ENCODE measurements around the gene DIRAS1. TPM values are rescaled to one million over a fixed set of nuclear protein-coding genes. Genes with fewer than 3 reads are reported as not detected.

The DIRAS1 gene
- total RNA-seq, 1 experiment from 2014 or later = 25.0 TPM

DNA sequence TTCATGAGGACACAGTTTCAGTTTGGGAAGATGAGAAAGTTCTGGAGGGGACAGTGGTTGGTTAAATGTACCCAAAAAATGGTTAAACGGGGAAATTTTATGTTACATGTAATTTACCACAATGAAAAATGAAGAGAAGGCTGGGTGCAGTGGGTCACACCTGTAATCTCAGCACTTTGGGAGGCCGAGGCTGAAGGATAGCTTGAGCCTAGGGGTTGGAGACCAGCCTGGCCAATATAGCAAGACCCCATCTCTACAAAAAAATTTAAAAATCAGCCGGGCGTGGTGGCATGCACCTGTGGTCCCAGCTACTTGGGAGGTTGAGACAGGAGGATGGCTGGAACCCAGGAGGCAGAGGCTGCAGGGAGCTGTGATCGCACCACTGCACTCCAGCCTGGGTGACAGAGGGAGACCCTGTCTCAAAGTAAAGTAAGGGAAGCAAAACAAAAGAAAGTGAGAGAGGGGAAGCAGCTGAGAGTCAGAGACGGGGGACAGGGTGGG lies 35.9 kb downstream of the DIRAS1 start:
- H3K4me3 Mint-ChIP-seq = no peak overlapping the region
- ChIA-PET CTCF (no interaction called here), POLR2A (no interaction called here)
- H3K36me3 Mint-ChIP-seq = peaks cover 5% of the 10 kb centered on the region; the same call in 1 of the 2 replicates
- TF ChIP-seq NR2C2 (CRISPR knock-in tag; IDR thresholded peaks at IDR 0.05) (no peak), NR1H2 (CRISPR knock-in tag; IDR thresholded peaks at IDR 0.05) (no peak)
- TF ChIP-seq, protein P1, sequence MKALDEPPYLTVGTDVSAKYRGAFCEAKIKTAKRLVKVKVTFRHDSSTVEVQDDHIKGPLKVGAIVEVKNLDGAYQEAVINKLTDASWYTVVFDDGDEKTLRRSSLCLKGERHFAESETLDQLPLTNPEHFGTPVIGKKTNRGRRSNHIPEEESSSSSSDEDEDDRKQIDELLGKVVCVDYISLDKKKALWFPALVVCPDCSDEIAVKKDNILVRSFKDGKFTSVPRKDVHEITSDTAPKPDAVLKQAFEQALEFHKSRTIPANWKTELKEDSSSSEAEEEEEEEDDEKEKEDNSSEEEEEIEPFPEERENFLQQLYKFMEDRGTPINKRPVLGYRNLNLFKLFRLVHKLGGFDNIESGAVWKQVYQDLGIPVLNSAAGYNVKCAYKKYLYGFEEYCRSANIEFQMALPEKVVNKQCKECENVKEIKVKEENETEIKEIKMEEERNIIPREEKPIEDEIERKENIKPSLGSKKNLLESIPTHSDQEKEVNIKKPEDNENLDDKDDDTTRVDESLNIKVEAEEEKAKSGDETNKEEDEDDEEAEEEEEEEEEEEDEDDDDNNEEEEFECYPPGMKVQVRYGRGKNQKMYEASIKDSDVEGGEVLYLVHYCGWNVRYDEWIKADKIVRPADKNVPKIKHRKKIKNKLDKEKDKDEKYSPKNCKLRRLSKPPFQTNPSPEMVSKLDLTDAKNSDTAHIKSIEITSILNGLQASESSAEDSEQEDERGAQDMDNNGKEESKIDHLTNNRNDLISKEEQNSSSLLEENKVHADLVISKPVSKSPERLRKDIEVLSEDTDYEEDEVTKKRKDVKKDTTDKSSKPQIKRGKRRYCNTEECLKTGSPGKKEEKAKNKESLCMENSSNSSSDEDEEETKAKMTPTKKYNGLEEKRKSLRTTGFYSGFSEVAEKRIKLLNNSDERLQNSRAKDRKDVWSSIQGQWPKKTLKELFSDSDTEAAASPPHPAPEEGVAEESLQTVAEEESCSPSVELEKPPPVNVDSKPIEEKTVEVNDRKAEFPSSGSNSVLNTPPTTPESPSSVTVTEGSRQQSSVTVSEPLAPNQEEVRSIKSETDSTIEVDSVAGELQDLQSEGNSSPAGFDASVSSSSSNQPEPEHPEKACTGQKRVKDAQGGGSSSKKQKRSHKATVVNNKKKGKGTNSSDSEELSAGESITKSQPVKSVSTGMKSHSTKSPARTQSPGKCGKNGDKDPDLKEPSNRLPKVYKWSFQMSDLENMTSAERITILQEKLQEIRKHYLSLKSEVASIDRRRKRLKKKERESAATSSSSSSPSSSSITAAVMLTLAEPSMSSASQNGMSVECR (CRISPR knock-in tag; IDR thresholded peaks at IDR 0.05; ENCODE audit: borderline replicate concordance) = no peak
- TF ChIP-seq, protein P2, sequence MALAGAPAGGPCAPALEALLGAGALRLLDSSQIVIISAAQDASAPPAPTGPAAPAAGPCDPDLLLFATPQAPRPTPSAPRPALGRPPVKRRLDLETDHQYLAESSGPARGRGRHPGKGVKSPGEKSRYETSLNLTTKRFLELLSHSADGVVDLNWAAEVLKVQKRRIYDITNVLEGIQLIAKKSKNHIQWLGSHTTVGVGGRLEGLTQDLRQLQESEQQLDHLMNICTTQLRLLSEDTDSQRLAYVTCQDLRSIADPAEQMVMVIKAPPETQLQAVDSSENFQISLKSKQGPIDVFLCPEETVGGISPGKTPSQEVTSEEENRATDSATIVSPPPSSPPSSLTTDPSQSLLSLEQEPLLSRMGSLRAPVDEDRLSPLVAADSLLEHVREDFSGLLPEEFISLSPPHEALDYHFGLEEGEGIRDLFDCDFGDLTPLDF (CRISPR knock-in tag; IDR thresholded peaks at IDR 0.05) = no peak
- TF ChIP-seq, protein P3, sequence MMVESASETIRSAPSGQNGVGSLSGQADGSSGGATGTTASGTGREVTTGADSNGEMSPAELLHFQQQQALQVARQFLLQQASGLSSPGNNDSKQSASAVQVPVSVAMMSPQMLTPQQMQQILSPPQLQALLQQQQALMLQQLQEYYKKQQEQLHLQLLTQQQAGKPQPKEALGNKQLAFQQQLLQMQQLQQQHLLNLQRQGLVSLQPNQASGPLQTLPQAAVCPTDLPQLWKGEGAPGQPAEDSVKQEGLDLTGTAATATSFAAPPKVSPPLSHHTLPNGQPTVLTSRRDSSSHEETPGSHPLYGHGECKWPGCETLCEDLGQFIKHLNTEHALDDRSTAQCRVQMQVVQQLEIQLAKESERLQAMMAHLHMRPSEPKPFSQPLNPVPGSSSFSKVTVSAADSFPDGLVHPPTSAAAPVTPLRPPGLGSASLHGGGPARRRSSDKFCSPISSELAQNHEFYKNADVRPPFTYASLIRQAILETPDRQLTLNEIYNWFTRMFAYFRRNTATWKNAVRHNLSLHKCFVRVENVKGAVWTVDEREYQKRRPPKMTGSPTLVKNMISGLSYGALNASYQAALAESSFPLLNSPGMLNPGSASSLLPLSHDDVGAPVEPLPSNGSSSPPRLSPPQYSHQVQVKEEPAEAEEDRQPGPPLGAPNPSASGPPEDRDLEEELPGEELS (CRISPR knock-in tag; IDR thresholded peaks at IDR 0.05) = no peak
- ATAC-seq (no peak), DNase-seq (ENCODE audit: low spot score) (no peak)
- H3K27me3 Mint-ChIP-seq (ENCODE audit: low read depth) = no peaks in the 10 kb centered on the region
- H3K9me3 Mint-ChIP-seq = peaks cover 3% of the 10 kb centered on the region; the same call in 1 of the 2 replicates
- H3K4me1 Mint-ChIP-seq = no peaks in the 10 kb centered on the region
- H3K27ac Mint-ChIP-seq = 0 out of 2 replicates have a peak overlapping the region, but pooled peaks have one; percentile 63

DNA sequence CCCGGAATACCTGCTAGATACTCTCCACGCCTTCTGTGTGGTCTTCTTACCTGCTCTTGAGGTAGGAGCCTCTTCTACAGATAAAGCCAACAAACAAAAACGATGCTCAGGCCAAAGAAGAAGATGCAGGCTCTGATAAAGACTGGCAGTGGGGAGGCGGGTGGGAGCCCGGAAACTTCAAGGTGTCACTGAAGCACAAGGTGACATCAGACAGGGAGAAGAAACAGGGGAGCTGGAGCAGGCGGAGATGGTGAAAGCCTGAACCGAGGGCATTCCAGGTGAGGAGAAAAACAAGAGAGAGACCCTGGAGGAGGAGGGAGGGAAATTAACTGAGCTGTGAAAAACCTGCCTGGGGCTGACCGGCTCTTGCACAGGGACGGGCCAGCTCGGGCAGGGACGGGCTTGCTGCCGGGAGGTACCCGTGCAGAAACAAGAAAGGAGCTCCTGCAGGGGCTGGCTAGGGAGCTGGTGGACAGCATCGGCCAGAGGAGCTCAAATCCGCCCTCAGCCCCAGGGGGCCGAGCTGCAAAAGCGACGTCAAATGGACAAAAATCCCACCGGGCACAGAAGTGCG lies 37.7 kb downstream of the DIRAS1 start:
- no peak for DNase-seq (ENCODE audit: low spot score)
- POLR2A ChIA-PET = no interaction called here
- TF ChIP-seq, protein P4, sequence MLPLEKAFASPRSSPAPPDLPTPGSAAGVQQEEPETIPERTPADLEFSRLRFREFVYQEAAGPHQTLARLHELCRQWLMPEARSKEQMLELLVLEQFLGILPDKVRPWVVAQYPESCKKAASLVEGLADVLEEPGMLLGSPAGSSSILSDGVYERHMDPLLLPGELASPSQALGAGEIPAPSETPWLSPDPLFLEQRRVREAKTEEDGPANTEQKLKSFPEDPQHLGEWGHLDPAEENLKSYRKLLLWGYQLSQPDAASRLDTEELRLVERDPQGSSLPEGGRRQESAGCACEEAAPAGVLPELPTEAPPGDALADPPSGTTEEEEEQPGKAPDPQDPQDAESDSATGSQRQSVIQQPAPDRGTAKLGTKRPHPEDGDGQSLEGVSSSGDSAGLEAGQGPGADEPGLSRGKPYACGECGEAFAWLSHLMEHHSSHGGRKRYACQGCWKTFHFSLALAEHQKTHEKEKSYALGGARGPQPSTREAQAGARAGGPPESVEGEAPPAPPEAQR (CRISPR knock-in tag; IDR thresholded peaks at IDR 0.05) = no peak
- no peak for TF ChIP-seq PRRX2 (CRISPR knock-in tag; IDR thresholded peaks at IDR 0.05)
- TF ChIP-seq, protein P5, sequence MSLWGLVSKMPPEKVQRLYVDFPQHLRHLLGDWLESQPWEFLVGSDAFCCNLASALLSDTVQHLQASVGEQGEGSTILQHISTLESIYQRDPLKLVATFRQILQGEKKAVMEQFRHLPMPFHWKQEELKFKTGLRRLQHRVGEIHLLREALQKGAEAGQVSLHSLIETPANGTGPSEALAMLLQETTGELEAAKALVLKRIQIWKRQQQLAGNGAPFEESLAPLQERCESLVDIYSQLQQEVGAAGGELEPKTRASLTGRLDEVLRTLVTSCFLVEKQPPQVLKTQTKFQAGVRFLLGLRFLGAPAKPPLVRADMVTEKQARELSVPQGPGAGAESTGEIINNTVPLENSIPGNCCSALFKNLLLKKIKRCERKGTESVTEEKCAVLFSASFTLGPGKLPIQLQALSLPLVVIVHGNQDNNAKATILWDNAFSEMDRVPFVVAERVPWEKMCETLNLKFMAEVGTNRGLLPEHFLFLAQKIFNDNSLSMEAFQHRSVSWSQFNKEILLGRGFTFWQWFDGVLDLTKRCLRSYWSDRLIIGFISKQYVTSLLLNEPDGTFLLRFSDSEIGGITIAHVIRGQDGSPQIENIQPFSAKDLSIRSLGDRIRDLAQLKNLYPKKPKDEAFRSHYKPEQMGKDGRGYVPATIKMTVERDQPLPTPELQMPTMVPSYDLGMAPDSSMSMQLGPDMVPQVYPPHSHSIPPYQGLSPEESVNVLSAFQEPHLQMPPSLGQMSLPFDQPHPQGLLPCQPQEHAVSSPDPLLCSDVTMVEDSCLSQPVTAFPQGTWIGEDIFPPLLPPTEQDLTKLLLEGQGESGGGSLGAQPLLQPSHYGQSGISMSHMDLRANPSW (CRISPR knock-in tag; conservative IDR thresholded peaks at IDR 0.05; ENCODE audit: low read depth) = no peak
- CTCF ChIA-PET = interaction anchor here (0.7 kb wide), 1 partner anchor 12 kb away, joined by 3 read pairs; no protein-coding TSS in a partner anchor
- Mint-ChIP-seq H3K36me3 (peaks cover 5% of the 10 kb centered on the region; the same call in 1 of the 2 replicates), H3K27ac (peak overlapping the region; percentile 58; the same call in 1 of the 2 replicates), H3K4me3 (no peak overlapping the region), H3K9me3 (peaks cover 9% of the 10 kb centered on the region), H3K27me3 (ENCODE audit: low read depth) (no peaks in the 10 kb centered on the region), H3K4me1 (no peaks in the 10 kb centered on the region)
- no peak for ATAC-seq

All from WTC11 (cell line).